Astrocyte (in vitro differentiated cells and primary cell): ENCODE measurements around the gene CASKIN2. TPM values are rescaled to one million over a fixed set of nuclear protein-coding genes. Genes with fewer than 3 reads are reported as not detected.

Experiments
- DNase-seq: peaks from one replicate; pipeline ENCODE4 v3.0.0-alpha.2; 2010; ENCODE audit warnings: low read depth
- FAIRE-seq: peaks from 2 replicates; lab custom pipeline; 2011; peaks lifted over from hg19 to GRCh38; lab: Jason Lieb, UNC
- H2AFZ ChIP-seq: 2 replicates; pipeline ENCODE4 v1.6.0; 2012; ENCODE audit warnings: low read depth, low read length, inconsistent platforms
- H3K27ac ChIP-seq: 2 replicates; pipeline ENCODE4 v1.5.1; 2011; ENCODE audit warnings: low read depth, low read length, inconsistent platforms
- H3K27me3 ChIP-seq: 2 replicates; pipeline ENCODE4 v1.6.0; 2011; ENCODE audit warnings: low read length, inconsistent platforms; ENCODE audit not compliant: insufficient read depth
- H3K36me3 ChIP-seq: 2 replicates; pipeline ENCODE4 v1.5.1; 2011; ENCODE audit warnings: low read length, inconsistent platforms; ENCODE audit not compliant: insufficient read depth
- H3K4me1 ChIP-seq: 2 replicates; pipeline ENCODE4 v1.5.1; 2011; ENCODE audit warnings: low read length, inconsistent platforms; ENCODE audit not compliant: insufficient read depth
- H3K4me2 ChIP-seq: 2 replicates; pipeline ENCODE4 v1.6.0; 2012; ENCODE audit warnings: low read length, inconsistent platforms
- H3K4me3 ChIP-seq: 2 replicates; pipeline ENCODE4 v1.5.1; 2011; ENCODE audit warnings: low read depth, mild to moderate bottlenecking, low read length, inconsistent platforms; ENCODE audit not compliant: insufficient read depth
- H3K79me2 ChIP-seq: 2 replicates; pipeline ENCODE4 v1.6.0; 2012; ENCODE audit warnings: mild to moderate bottlenecking, low read length, inconsistent platforms; ENCODE audit not compliant: insufficient read depth
- H3K9ac ChIP-seq: 2 replicates; pipeline ENCODE4 v1.6.0; 2012; ENCODE audit warnings: mild to moderate bottlenecking, low read length, inconsistent platforms
- H3K9me3 ChIP-seq: 2 replicates; pipeline ENCODE4 v1.5.1; 2012; ENCODE audit warnings: low read depth, mild to moderate bottlenecking, low read length, inconsistent platforms; ENCODE audit not compliant: insufficient read depth
- H4K20me1 ChIP-seq: 2 replicates; pipeline ENCODE4 v1.6.0; 2012; ENCODE audit warnings: low read length, inconsistent platforms; ENCODE audit not compliant: insufficient read depth
- H3K27ac Mint-ChIP-seq: one replicate; pipeline ENCODE4 v1.8.0; 2021; ENCODE audit warnings: mild to moderate bottlenecking, mixed read lengths; ENCODE audit not compliant: unreplicated experiment
- H3K27me3 Mint-ChIP-seq: one replicate; pipeline ENCODE4 v1.8.0; 2021; ENCODE audit warnings: low read depth, mixed read lengths; ENCODE audit not compliant: unreplicated experiment
- H3K36me3 Mint-ChIP-seq: one replicate; pipeline ENCODE4 v1.8.0; 2021; ENCODE audit warnings: low read depth, mixed read lengths; ENCODE audit not compliant: unreplicated experiment
- H3K4me1 Mint-ChIP-seq: one replicate; pipeline ENCODE4 v1.8.0; 2021; ENCODE audit warnings: low read depth, mixed read lengths; ENCODE audit not compliant: unreplicated experiment
- H3K4me3 Mint-ChIP-seq: one replicate; pipeline ENCODE4 v1.8.0; 2021; ENCODE audit warnings: mild to moderate bottlenecking, moderate library complexity, mixed read lengths; ENCODE audit not compliant: unreplicated experiment
- H3K9me3 Mint-ChIP-seq: one replicate; pipeline ENCODE4 v1.8.0; 2021; ENCODE audit warnings: mild to moderate bottlenecking, mixed read lengths; ENCODE audit not compliant: unreplicated experiment
- CTCF ChIP-seq: IDR thresholded peaks from 2 replicates; pipeline ENCODE4 v1.5.1; 2011; ENCODE audit warnings: low read depth, mild to moderate bottlenecking, inconsistent platforms, low read length, moderate library complexity; ENCODE audit not compliant: insufficient read depth
- EZH2 ChIP-seq: IDR thresholded peaks from 2 replicates; pipeline ENCODE4 v1.6.1; 2012; ENCODE audit warnings: mild to moderate bottlenecking, low read length, inconsistent platforms; ENCODE audit not compliant: insufficient read depth
- total RNA-seq: library from RNA; stranded (reverse); gene quantifications from 2 replicates; pipeline ENCODE4 v1.2.1, GENCODE V29; 2021

CASKIN2 gene
- total RNA-seq, 1 donor from 2014 or later, result 22.8 TPM

GRCh38 chr17:75559958-75560533 is 44.7 kb upstream of the CASKIN2 start:
- no peaks in the 10 kb centered on the region for H3K4me1 ChIP-seq
- H3K36me3 ChIP-seq, result no peaks in the 10 kb centered on the region
- Mint-ChIP-seq H3K9me3 (no peaks in the 10 kb centered on the region), H3K36me3 (no peaks in the 10 kb centered on the region), H3K4me1 (no peaks in the 10 kb centered on the region), H3K27ac (no peak overlapping the region), H3K27me3 (peaks cover 3% of the 10 kb centered on the region), H3K4me3 (no peak overlapping the region)
- H3K27ac ChIP-seq, result no peak overlapping the region
- H3K9ac ChIP-seq, result no peak overlapping the region
- no peak overlapping the region for H3K4me3 ChIP-seq
- H4K20me1 ChIP-seq, result no peaks in the 10 kb centered on the region
- H3K4me2 ChIP-seq, result no peak overlapping the region
- no peak for TF ChIP-seq CTCF
- TF ChIP-seq EZH2, result no peak
- no peaks in the 10 kb centered on the region for H3K27me3 ChIP-seq
- no peaks in the 10 kb centered on the region for H3K79me2 ChIP-seq
- DNase-seq (no peak), FAIRE-seq (no peak)
- H2AFZ ChIP-seq, result no peak overlapping the region
- no peaks in the 10 kb centered on the region for H3K9me3 ChIP-seq

GRCh38 chr17:75558666-75559530 is 43.6 kb upstream of the CASKIN2 start:
- no peak overlapping the region for H3K4me3 Mint-ChIP-seq
- no peaks in the 10 kb centered on the region for H4K20me1 ChIP-seq

More at GRCh38 chr17:75558666-75559530, 43.6 kb upstream of the CASKIN2 start:
- no peaks in the 10 kb centered on the region for H3K36me3 ChIP-seq
- H3K79me2 ChIP-seq, result no peaks in the 10 kb centered on the region
- Mint-ChIP-seq H3K27ac (no peak overlapping the region), H3K27me3 (peaks cover 3% of the 10 kb centered on the region), H3K36me3 (no peaks in the 10 kb centered on the region), H3K9me3 (no peaks in the 10 kb centered on the region), H3K4me1 (no peaks in the 10 kb centered on the region)
- no peak overlapping the region for H3K9ac ChIP-seq
- no peaks in the 10 kb centered on the region for H3K9me3 ChIP-seq
- H3K27me3 ChIP-seq, result no peaks in the 10 kb centered on the region
- FAIRE-seq, result no peak
- no peak overlapping the region for H3K27ac ChIP-seq
- H2AFZ ChIP-seq, result no peak overlapping the region
- TF ChIP-seq CTCF (no peak), EZH2 (no peak)
- H3K4me3 ChIP-seq, result no peak overlapping the region
- H3K4me1 ChIP-seq, result no peaks in the 10 kb centered on the region
- H3K4me2 ChIP-seq, result no peak overlapping the region
- DNase-seq, result no peak
